Body of pancreas (tissue), 4 donors: ENCODE data around the gene ACTR1B.

Experiments used
- POLR2A ChIP-seq, 3 donors: fragments of 450-650 bp; IDR thresholded peaks; one replicate each; pipeline ENCODE4 v1.6.1; 2016; ENCODE audit warnings: antibody characterized with exemption in 3 of 3, mild to moderate bottlenecking in 2 of 3
- TF ChIP-seq, protein P1 (sequence below), 7 experiments: fragments of 450-650 bp in 4 of 7; fragments of 200-600 bp in 3 of 7; sonication (generic) in 3 of 7; IDR thresholded peaks; one replicate each; pipeline ENCODE4 v1.5.1; 2016 to 2019; ENCODE audit warnings: antibody characterized with exemption in 7 of 7

DNA sequence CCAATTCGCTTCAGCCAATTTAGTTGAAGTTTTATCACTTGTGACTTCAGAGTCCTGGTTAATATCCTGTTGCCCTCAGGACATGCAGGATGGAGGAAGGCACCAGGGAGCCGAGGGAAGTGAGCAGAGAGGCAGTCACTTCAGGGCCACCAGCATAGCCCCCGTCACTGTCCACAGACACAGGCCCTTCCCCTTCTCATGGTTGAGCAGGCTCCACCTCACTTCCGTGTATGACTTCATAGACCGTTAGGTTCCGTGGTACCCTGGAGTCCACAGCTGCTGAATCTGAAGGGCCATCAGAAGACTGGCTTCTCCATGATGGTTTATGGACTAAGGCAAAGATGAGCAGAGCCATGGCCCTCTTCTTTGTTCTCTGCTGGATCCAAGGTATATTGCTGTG lies 5.6 kb upstream of the ACTR1B start, which contains the start of gene C2orf92:
- TF ChIP-seq, protein P1, sequence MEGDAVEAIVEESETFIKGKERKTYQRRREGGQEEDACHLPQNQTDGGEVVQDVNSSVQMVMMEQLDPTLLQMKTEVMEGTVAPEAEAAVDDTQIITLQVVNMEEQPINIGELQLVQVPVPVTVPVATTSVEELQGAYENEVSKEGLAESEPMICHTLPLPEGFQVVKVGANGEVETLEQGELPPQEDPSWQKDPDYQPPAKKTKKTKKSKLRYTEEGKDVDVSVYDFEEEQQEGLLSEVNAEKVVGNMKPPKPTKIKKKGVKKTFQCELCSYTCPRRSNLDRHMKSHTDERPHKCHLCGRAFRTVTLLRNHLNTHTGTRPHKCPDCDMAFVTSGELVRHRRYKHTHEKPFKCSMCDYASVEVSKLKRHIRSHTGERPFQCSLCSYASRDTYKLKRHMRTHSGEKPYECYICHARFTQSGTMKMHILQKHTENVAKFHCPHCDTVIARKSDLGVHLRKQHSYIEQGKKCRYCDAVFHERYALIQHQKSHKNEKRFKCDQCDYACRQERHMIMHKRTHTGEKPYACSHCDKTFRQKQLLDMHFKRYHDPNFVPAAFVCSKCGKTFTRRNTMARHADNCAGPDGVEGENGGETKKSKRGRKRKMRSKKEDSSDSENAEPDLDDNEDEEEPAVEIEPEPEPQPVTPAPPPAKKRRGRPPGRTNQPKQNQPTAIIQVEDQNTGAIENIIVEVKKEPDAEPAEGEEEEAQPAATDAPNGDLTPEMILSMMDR (IDR thresholded peaks at IDR 0.05): no peak
- TF ChIP-seq POLR2A (IDR thresholded peaks at IDR 0.05): no peak
